Bronchial epithelial cell (primary cell): ENCODE results near the gene LCE1A. TPM values are rescaled to one million over a fixed set of nuclear protein-coding genes. Genes with fewer than 3 reads are reported as not detected.
A peak's percentile ranks its signal among the peaks of the same experiment; 100 is the strongest.

Experiments
- DNase-seq: peaks from one replicate; pipeline ENCODE4 v3.0.0-alpha.2; 2010; ENCODE audit warnings: low read depth
- FAIRE-seq: peaks from 2 replicates; lab custom pipeline; 2011; peaks lifted over from hg19 to GRCh38; lab: Jason Lieb, UNC
- H3K27me3 ChIP-seq: 2 replicates; pipeline ENCODE4 v1.5.1; 2011; ENCODE audit warnings: low read length; ENCODE audit not compliant: control insufficient read depth, insufficient read depth
- H3K36me3 ChIP-seq: 2 replicates; pipeline ENCODE4 v1.5.1; 2011; ENCODE audit warnings: low read length; ENCODE audit not compliant: control insufficient read depth, insufficient read depth
- H3K4me3 ChIP-seq: 2 replicates; pipeline ENCODE4 v1.5.1; 2011; ENCODE audit warnings: mild to moderate bottlenecking, low read depth, low read length, control low read depth
- total RNA-seq: library from RNA; depleted of rRNA; stranded (reverse); fragments of >200 nt; gene quantifications from 2 replicates; pipeline ENCODE4 v1.2.1, GENCODE V29; 2014
- TF ChIP-seq, protein P1 (sequence below): IDR thresholded peaks from 2 replicates; pipeline ENCODE4 v1.5.1; 2011; ENCODE audit warnings: mild to moderate bottlenecking, moderate library complexity, low read length, control low read depth, inconsistent platforms; ENCODE audit not compliant: insufficient read depth, severe bottlenecking

Gene LCE1A
- total RNA-seq, 1 donor from 2014 or later = not detected

- FAIRE-seq (no peak), DNase-seq (no peak)
- Histone ChIP-seq H3K4me3 (no peak within 1 kb of the TSS), H3K36me3 (no peaks in the 10 kb centered on the region), H3K27me3 (peaks cover 2% of the 10 kb centered on the region)
- TF ChIP-seq, protein P1, sequence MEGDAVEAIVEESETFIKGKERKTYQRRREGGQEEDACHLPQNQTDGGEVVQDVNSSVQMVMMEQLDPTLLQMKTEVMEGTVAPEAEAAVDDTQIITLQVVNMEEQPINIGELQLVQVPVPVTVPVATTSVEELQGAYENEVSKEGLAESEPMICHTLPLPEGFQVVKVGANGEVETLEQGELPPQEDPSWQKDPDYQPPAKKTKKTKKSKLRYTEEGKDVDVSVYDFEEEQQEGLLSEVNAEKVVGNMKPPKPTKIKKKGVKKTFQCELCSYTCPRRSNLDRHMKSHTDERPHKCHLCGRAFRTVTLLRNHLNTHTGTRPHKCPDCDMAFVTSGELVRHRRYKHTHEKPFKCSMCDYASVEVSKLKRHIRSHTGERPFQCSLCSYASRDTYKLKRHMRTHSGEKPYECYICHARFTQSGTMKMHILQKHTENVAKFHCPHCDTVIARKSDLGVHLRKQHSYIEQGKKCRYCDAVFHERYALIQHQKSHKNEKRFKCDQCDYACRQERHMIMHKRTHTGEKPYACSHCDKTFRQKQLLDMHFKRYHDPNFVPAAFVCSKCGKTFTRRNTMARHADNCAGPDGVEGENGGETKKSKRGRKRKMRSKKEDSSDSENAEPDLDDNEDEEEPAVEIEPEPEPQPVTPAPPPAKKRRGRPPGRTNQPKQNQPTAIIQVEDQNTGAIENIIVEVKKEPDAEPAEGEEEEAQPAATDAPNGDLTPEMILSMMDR = no peak
These were observed 32.4 kb downstream of the LCE1A start, which contains the start of gene LCE7A for GRCh38 chr1:152859696-152860095. Gene LCE7A, plus strand, starts transcription at chr1:152859996. Its CDS starts 702 bp downstream, at chr1:152860698.

- Histone ChIP-seq H3K4me3 (no peak overlapping the region), H3K36me3 (no peaks in the 10 kb centered on the region), H3K27me3 (peaks cover 2% of the 10 kb centered on the region)
- TF ChIP-seq, protein P1 = no peak
- DNase-seq = no peak
- no peak for FAIRE-seq
These were observed 32.9 kb downstream of the LCE1A start for GRCh38 chr1:152860129-152860528.

- TF ChIP-seq, protein P1 = no peak
- no peaks in the 10 kb centered on the region for H3K36me3 ChIP-seq
- no peak for DNase-seq
- H3K27me3 ChIP-seq = peaks cover 2% of the 10 kb centered on the region
- FAIRE-seq = peak; percentile 58
- no peak overlapping the region for H3K4me3 ChIP-seq
These were observed 34.1 kb downstream of the LCE1A start for GRCh38 chr1:152861374-152861773.

GRCh38 chr1:152864443-152864842, 37.2 kb downstream of the LCE1A start:
- no peak overlapping the region for H3K4me3 ChIP-seq
- H3K27me3 ChIP-seq = peaks cover 2% of the 10 kb centered on the region
- TF ChIP-seq, protein P1 = no peak
- no peaks in the 10 kb centered on the region for H3K36me3 ChIP-seq
- DNase-seq = no peak
- no peak for FAIRE-seq

DNA sequence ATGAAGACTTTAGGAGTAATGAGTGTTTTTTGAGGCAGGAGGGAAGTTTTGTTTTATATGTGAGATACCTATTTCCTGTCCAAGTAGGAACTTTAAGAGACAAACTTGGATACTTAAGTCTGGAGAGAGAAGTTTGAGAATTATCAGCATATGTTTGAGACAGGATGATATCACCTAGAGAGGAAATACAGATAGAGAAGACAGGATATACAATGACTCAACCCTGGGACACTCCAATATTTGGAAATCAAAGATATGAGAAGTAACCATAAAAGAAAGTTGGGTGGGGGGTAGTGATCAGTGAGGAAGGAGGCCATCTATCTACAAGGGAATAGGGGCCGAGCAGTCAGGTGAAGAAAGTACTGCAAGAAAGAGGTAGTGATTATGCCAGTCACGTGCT, 39.0 kb downstream of the LCE1A start:
- H3K4me3 ChIP-seq = no peak overlapping the region
- no peaks in the 10 kb centered on the region for H3K36me3 ChIP-seq
- peaks cover 2% of the 10 kb centered on the region for H3K27me3 ChIP-seq
- FAIRE-seq (no peak), DNase-seq (peak; percentile 62)
- TF ChIP-seq, protein P1 = no peak

DNA sequence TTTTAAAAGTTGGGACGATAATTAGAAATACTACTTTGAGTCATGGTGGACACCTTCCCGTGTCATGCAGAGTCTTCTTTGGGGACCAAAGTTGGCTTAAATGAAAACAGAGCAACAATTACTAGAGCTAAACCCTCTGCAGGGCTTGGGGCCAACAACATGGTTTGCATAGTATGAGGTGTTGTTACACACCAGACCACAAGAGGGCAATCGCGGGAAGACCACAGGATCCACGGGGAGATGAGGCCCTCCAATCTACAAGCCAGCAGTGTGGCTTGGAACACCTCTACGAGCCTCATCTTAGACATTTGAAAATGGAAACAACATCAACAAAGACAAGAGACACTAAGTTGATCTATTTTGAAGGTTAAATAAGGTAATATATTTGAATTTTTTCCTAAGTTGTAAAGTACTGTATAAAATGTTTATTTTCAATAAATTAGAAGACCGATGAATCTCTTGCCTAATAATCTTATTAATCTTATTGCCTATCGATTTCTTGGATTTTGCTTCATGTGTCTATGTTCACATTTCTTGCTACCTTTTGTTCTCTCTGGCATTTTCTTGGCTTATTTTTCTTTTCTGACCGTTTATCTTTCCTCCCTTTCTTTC, 42.6 kb downstream of the LCE1A start:
- no peak overlapping the region for H3K4me3 ChIP-seq
- H3K36me3 ChIP-seq = no peaks in the 10 kb centered on the region
- TF ChIP-seq, protein P1 = peak; percentile 81
- H3K27me3 ChIP-seq = no peaks in the 10 kb centered on the region
- DNase-seq (peak; percentile 66), FAIRE-seq (no peak)
